ENCODE measurements around the gene PLCH1. TPM values are rescaled to one million over a fixed set of nuclear protein-coding genes. Genes with fewer than 3 reads are reported as not detected.
"Not testable (repeated sequence)": the region's sequence is repeated elsewhere in the genome, so short reads cannot be mapped to it uniquely, and the experiment has no call there.

Gene PLCH1
- total and polyA plus RNA-seq, 9 donors, result 0.04 to 6.3 (median 0.79) TPM

- Histone ChIP-seq H3K36me3 (no peaks in the 10 kb centered on the region), H3K27me3 (no peaks in the 10 kb centered on the region), H3K4me3 (no peak overlapping the region), H3K4me1 (ENCODE audit: insufficient read depth) (no peaks in the 10 kb centered on the region), H3K9me3 (no peaks in the 10 kb centered on the region), H3K27ac (no peak overlapping the region)
- TF ChIP-seq POLR2A (IDR thresholded peaks at IDR 0.05) (no peak), EP300 (IDR thresholded peaks at IDR 0.05) (no peak), CTCF (IDR thresholded peaks at IDR 0.05) (no peak)
- WGBS, 3 donors, result 49 to 60% (median 59%) methylated on average over 7 of the region's 7 CpGs
- DNase-seq, result no peak
- intact Hi-C loops (cut with DNase I), result no loop called here
Observed at GRCh38 chr3:155631323-155632019, 113.4 kb downstream of the PLCH1 start.

- intact Hi-C loops (cut with DNase I), result no loop called here
- no peaks in the 10 kb centered on the region for H3K27me3 ChIP-seq
- no peaks in the 10 kb centered on the region for H3K4me1 ChIP-seq (ENCODE audit: insufficient read depth)
- H3K4me3 ChIP-seq, result no peak overlapping the region
- no peaks in the 10 kb centered on the region for H3K9me3 ChIP-seq
- no peak for TF ChIP-seq EP300 (IDR thresholded peaks at IDR 0.05)
- no peak for TF ChIP-seq CTCF (IDR thresholded peaks at IDR 0.05)
- TF ChIP-seq POLR2A (IDR thresholded peaks at IDR 0.05), result no peak
- no peaks in the 10 kb centered on the region for H3K36me3 ChIP-seq
- no peak overlapping the region for H3K27ac ChIP-seq
- no peak for DNase-seq
- WGBS, 3 donors, result 42 to 52% (median 46%) methylated on average over 5 of the region's 5 CpGs
Observed at GRCh38 chr3:155629556-155629955, 115.3 kb downstream of the PLCH1 start.

- no peaks in the 10 kb centered on the region for H3K36me3 ChIP-seq
- no peak overlapping the region for H3K4me3 ChIP-seq
- TF ChIP-seq CTCF (IDR thresholded peaks at IDR 0.05) (no peak), EP300 (IDR thresholded peaks at IDR 0.05) (no peak), POLR2A (IDR thresholded peaks at IDR 0.05) (no peak)
- no peaks in the 10 kb centered on the region for H3K4me1 ChIP-seq (ENCODE audit: insufficient read depth)
- H3K27me3 ChIP-seq, result no peaks in the 10 kb centered on the region
- no peaks in the 10 kb centered on the region for H3K9me3 ChIP-seq
- H3K27ac ChIP-seq, result no peak overlapping the region
- intact Hi-C loops (cut with DNase I), result no loop called here
- WGBS, 3 donors, result 53 to 64% (median 57%) methylated on average over 4 of the region's 4 CpGs
- no peak for DNase-seq
Observed at GRCh38 chr3:155629056-155629455, 115.8 kb downstream of the PLCH1 start.

- H3K4me1 ChIP-seq (ENCODE audit: insufficient read depth); H3K36me3 ChIP-seq; H3K27me3 ChIP-seq; intact Hi-C loops (cut with DNase I); DNase-seq; H3K4me3 ChIP-seq; H3K9me3 ChIP-seq; H3K27ac ChIP-seq: not testable (repeated sequence)
- WGBS, 3 donors, result 71 to 76% (median 72%) methylated on average over 3 of the region's 3 CpGs
Observed at GRCh38 chr3:155622647-155623046, 122.2 kb downstream of the PLCH1 start.

- H3K27ac ChIP-seq; H3K27me3 ChIP-seq; H3K36me3 ChIP-seq; H3K4me1 ChIP-seq (ENCODE audit: insufficient read depth); intact Hi-C loops (cut with DNase I); H3K4me3 ChIP-seq; H3K9me3 ChIP-seq; DNase-seq: not testable (repeated sequence)
- 48 to 60% (median 53%) methylated on average over 5 of the region's 5 CpGs for WGBS, 3 donors
Observed at GRCh38 chr3:155620552-155620951, 124.3 kb downstream of the PLCH1 start.

Data from ovary (tissue), 9 donors.